ENCODE data around the gene KCTD12. TPM values are rescaled to one million over a fixed set of nuclear protein-coding genes. Genes with fewer than 3 reads are reported as not detected.

KCTD12 gene
- total RNA-seq, 1 experiment from 2014 or later = 6.7 TPM

DNA sequence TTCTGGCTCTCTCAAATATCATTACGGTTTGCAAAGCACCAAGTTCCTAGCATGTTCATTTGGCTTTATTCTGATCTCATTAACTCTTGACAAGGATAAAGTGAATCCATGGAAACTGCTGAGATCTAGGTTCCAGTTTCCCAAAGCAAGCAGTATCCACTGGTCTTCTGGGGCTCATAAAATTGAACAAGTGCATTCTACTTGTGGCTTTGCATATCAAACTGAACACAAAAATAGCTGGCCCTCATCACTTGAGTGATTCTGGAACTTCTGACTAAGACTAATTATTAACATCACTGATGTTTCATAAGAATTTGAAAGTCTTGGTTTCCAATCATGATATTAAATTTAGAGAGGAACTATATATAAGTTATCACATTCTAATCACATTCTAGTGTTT, 6.3 kb upstream of the KCTD12 start:
- CTCF ChIA-PET = no interaction called here

DNA sequence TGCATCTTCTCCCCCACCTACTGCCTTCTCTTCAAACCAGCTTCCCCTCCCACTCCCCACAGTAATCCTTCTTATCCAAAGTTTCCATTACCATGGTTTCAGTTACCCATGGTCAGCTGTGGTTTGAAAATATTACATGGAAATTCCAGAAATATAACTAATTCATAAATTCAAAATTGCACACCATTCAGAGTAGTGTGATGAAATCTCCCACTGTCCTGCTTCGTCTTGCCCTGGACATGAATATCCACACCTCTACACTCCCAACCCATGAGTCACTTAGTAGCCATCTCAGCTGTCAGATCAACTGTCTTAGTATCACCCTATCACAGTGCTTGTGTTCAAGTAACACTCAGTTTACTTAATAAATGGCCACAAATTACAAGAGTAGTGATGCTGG, 3.8 kb upstream of the KCTD12 start:
- POLR2A ChIA-PET = no interaction called here
- DNase-seq (ENCODE audit: low spot score) = no peak
- H3K36me3 Mint-ChIP-seq = no peaks in the 10 kb centered on the region
- no peak for ATAC-seq
- TF ChIP-seq, protein P1, sequence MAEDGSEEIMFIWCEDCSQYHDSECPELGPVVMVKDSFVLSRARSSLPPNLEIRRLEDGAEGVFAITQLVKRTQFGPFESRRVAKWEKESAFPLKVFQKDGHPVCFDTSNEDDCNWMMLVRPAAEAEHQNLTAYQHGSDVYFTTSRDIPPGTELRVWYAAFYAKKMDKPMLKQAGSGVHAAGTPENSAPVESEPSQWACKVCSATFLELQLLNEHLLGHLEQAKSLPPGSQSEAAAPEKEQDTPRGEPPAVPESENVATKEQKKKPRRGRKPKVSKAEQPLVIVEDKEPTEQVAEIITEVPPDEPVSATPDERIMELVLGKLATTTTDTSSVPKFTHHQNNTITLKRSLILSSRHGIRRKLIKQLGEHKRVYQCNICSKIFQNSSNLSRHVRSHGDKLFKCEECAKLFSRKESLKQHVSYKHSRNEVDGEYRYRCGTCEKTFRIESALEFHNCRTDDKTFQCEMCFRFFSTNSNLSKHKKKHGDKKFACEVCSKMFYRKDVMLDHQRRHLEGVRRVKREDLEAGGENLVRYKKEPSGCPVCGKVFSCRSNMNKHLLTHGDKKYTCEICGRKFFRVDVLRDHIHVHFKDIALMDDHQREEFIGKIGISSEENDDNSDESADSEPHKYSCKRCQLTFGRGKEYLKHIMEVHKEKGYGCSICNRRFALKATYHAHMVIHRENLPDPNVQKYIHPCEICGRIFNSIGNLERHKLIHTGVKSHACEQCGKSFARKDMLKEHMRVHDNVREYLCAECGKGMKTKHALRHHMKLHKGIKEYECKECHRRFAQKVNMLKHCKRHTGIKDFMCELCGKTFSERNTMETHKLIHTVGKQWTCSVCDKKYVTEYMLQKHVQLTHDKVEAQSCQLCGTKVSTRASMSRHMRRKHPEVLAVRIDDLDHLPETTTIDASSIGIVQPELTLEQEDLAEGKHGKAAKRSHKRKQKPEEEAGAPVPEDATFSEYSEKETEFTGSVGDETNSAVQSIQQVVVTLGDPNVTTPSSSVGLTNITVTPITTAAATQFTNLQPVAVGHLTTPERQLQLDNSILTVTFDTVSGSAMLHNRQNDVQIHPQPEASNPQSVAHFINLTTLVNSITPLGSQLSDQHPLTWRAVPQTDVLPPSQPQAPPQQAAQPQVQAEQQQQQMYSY (CRISPR knock-in tag; IDR thresholded peaks at IDR 0.05) = no peak
- TF ChIP-seq KAT7 (CRISPR knock-in tag; IDR thresholded peaks at IDR 0.05; ENCODE audit: borderline replicate concordance) (no peak), TEAD1 (CRISPR knock-in tag; IDR thresholded peaks at IDR 0.05) (no peak), IRF2 (CRISPR knock-in tag; IDR thresholded peaks at IDR 0.05; ENCODE audit: borderline replicate concordance, low read depth) (no peak), CREM (CRISPR knock-in tag; IDR thresholded peaks at IDR 0.05) (no peak), ZNF263 (CRISPR knock-in tag; IDR thresholded peaks at IDR 0.05; ENCODE audit: low read depth) (no peak), ZNF423 (CRISPR knock-in tag; IDR thresholded peaks at IDR 0.05) (no peak)
- no peak overlapping the region for H3K4me3 Mint-ChIP-seq
- H3K27ac Mint-ChIP-seq = no peak overlapping the region
- H3K27me3 Mint-ChIP-seq (ENCODE audit: low read depth) = peaks cover 66% of the 10 kb centered on the region
- H3K4me1 Mint-ChIP-seq = peaks cover 9% of the 10 kb centered on the region
- CTCF ChIA-PET = no interaction called here
- no peaks in the 10 kb centered on the region for H3K9me3 Mint-ChIP-seq

More for the DNA sequence above, 6.3 kb upstream of the KCTD12 start:
- Mint-ChIP-seq H3K9me3 (no peaks in the 10 kb centered on the region), H3K36me3 (no peaks in the 10 kb centered on the region), H3K4me1 (peaks cover 1% of the 10 kb centered on the region), H3K27me3 (ENCODE audit: low read depth) (peaks cover 56% of the 10 kb centered on the region), H3K4me3 (no peak overlapping the region), H3K27ac (no peak overlapping the region)
- ATAC-seq (no peak), DNase-seq (ENCODE audit: low spot score) (no peak)
- TF ChIP-seq, protein P2, sequence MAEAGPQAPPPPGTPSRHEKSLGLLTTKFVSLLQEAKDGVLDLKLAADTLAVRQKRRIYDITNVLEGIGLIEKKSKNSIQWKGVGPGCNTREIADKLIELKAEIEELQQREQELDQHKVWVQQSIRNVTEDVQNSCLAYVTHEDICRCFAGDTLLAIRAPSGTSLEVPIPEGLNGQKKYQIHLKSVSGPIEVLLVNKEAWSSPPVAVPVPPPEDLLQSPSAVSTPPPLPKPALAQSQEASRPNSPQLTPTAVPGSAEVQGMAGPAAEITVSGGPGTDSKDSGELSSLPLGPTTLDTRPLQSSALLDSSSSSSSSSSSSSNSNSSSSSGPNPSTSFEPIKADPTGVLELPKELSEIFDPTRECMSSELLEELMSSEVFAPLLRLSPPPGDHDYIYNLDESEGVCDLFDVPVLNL (CRISPR knock-in tag; IDR thresholded peaks at IDR 0.05; ENCODE audit: borderline replicate concordance, low read depth) = no peak
- POLR2A ChIA-PET = no interaction called here

DNA sequence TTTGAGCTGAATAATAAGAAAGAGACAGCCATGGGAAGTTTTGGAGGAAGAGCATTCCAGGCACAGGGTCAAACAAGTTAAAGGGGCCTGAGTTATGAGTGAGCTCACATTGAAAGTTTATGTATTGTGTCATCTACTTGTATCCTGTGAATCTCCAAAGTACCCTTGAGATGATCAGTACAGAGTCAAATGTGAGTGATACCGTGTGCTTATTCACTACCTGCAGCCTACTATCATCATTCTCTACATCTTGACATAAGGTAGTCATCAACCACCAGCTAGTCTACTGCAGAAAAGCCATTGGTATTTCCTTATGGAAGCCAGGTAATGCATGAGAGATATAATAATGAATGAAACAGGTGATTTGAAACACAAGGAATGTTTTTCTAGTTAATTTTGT, 3.0 kb upstream of the KCTD12 start:
- CTCF ChIA-PET = interaction anchor here (1.2 kb wide), 1 partner anchor 91 kb away, joined by 4 read pairs; no protein-coding TSS in a partner anchor
- Mint-ChIP-seq H3K27me3 (ENCODE audit: low read depth) (peaks cover 74% of the 10 kb centered on the region), H3K27ac (no peak overlapping the region), H3K9me3 (no peaks in the 10 kb centered on the region), H3K4me1 (peaks cover 17% of the 10 kb centered on the region), H3K4me3 (no peak overlapping the region), H3K36me3 (no peaks in the 10 kb centered on the region)
- POLR2A ChIA-PET = no interaction called here
- no peak for TF ChIP-seq CBFB (CRISPR knock-in tag; IDR thresholded peaks at IDR 0.05; ENCODE audit: low read depth)
- no peak for ATAC-seq
- no peak for DNase-seq (ENCODE audit: low spot score)

DNA sequence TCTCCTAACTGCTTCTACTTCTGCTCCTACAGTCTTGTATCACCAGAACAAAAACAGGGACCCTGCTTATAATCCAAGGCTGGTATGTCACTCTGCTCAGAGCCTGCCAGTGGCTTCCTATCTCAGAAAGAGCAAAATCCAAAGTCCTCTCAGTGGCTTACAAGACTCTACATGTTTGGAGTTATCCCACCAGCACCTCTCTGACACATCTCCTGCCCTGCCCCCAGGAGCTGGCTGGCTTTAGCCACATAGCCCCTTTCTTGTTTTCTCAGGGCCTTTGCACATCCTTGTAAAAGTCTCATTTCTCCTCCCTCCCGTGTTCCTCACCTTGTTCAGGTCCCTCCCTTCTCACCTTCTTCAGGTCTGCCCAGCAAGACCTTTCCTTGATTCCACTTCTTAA, 2.2 kb upstream of the KCTD12 start:
- POLR2A ChIA-PET = no interaction called here
- H3K4me3 Mint-ChIP-seq = no peak overlapping the region
- CTCF ChIA-PET = interaction anchor here (1.2 kb wide), 1 partner anchor 92 kb away, joined by 4 read pairs; no protein-coding TSS in a partner anchor
- DNase-seq (ENCODE audit: low spot score) (no peak), ATAC-seq (no peak)
- no peaks in the 10 kb centered on the region for H3K36me3 Mint-ChIP-seq
- H3K9me3 Mint-ChIP-seq = no peaks in the 10 kb centered on the region
- H3K27me3 Mint-ChIP-seq (ENCODE audit: low read depth) = peaks cover 77% of the 10 kb centered on the region
- H3K4me1 Mint-ChIP-seq = peaks cover 19% of the 10 kb centered on the region
- no peak overlapping the region for H3K27ac Mint-ChIP-seq
- TF ChIP-seq, protein P3, sequence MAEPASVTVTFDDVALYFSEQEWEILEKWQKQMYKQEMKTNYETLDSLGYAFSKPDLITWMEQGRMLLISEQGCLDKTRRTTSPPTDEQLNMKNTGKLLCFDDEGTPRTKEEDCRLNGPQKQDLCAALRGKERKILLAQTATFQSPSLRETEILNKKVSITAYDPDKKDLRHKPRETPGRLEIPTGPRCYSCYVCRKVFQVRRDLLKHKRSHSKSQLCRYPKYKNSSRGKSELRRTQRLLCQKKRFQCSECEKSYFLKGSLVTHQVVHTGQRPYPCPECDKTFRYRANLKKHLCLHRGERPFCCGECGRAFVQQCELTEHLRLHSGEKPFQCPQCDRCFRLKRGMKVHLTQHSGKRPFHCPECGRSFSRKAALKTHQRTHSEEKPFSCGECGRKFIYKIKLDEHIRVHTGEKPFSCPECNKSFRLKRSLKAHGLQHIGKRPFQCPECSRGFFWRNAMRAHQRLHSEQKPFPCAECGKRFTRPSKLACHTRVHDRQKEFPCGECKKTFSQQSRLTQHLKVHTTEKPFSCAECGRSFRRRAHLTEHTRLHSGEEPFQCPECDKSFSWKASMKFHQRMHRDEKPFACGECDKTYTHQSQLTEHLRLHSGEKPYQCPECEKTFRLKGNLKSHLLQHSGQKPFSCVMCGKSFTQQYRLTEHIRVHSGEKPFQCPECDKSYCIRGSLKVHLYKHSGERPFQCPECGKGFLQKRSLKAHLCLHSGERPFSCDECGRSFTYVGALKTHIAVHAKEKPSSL (CRISPR knock-in tag; conservative IDR thresholded peaks at IDR 0.05) = no peak
- TF ChIP-seq, protein P1 (CRISPR knock-in tag; IDR thresholded peaks at IDR 0.05) = no peak
- TF ChIP-seq, protein P4, sequence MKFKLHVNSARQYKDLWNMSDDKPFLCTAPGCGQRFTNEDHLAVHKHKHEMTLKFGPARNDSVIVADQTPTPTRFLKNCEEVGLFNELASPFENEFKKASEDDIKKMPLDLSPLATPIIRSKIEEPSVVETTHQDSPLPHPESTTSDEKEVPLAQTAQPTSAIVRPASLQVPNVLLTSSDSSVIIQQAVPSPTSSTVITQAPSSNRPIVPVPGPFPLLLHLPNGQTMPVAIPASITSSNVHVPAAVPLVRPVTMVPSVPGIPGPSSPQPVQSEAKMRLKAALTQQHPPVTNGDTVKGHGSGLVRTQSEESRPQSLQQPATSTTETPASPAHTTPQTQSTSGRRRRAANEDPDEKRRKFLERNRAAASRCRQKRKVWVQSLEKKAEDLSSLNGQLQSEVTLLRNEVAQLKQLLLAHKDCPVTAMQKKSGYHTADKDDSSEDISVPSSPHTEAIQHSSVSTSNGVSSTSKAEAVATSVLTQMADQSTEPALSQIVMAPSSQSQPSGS (CRISPR knock-in tag; IDR thresholded peaks at IDR 0.05; ENCODE audit: borderline replicate concordance, low read depth) = no peak
- TF ChIP-seq ZNF416 (CRISPR knock-in tag; IDR thresholded peaks at IDR 0.05) = no peak
- TF ChIP-seq, protein P5, sequence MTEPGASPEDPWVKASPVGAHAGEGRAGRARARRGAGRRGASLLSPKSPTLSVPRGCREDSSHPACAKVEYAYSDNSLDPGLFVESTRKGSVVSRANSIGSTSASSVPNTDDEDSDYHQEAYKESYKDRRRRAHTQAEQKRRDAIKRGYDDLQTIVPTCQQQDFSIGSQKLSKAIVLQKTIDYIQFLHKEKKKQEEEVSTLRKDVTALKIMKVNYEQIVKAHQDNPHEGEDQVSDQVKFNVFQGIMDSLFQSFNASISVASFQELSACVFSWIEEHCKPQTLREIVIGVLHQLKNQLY (CRISPR knock-in tag; IDR thresholded peaks at IDR 0.05) = no peak
- TF ChIP-seq NR3C1 (CRISPR knock-in tag; conservative IDR thresholded peaks at IDR 0.05; ENCODE audit: low read depth) = no peak
- TF ChIP-seq ESRRA (CRISPR knock-in tag; IDR thresholded peaks at IDR 0.05; ENCODE audit: borderline replicate concordance) = no peak

Data from WTC11 (cell line).